Heart right ventricle (tissue), 16 donors: ENCODE measurements around the gene TNFAIP1. TPM values are rescaled to one million over a fixed set of nuclear protein-coding genes. Genes with fewer than 3 reads are reported as not detected.
A peak's percentile ranks its signal among the peaks of the same experiment; 100 is the strongest.

Source experiments
- ATAC-seq, 8 donors: fragments of 200-7000 bp; cut with Tn5 transposase; one replicate each; pipeline ENCODE4 v1.9.1; 2020; ENCODE audit warnings: mild to moderate bottlenecking in 8 of 8, moderate library complexity in 8 of 8, moderate number of reproducible peaks in 1 of 8
- DNase-seq, 2 donors: peaks; one replicate each; pipeline ENCODE4 v3.0.0-alpha.2; 2020
- H3K27ac ChIP-seq, 10 donors: fragments of 200-600 bp; sonication (generic) in 2 of 10; one replicate each; pipeline versions ENCODE4 v1.5.0 to v1.8.0; 2020 to 2022; ENCODE audit warnings: mild to moderate bottlenecking in 3 of 10
- H3K27me3 ChIP-seq, 7 donors: fragments of 200-600 bp; one replicate each; pipeline ENCODE4 v1.8.0; 2021 to 2022; ENCODE audit warnings: mild to moderate bottlenecking in 2 of 7
- H3K36me3 ChIP-seq, 9 donors: fragments of 200-600 bp; sonication (generic) in 1 of 9; one replicate each; pipeline versions ENCODE4 v1.5.0 to v1.8.0; 2020 to 2022; ENCODE audit warnings: mild to moderate bottlenecking in 2 of 9
- H3K4me1 ChIP-seq, 9 donors: fragments of 200-600 bp; sonication (generic) in 1 of 9; one replicate each; pipeline versions ENCODE4 v1.5.0 to v1.8.0; 2020 to 2022; ENCODE audit warnings: mild to moderate bottlenecking in 4 of 9
- H3K4me3 ChIP-seq, 10 donors: fragments of 200-600 bp; sonication (generic) in 2 of 10; one replicate each; pipeline versions ENCODE4 v1.5.0 to v1.8.0; 2020 to 2022; ENCODE audit warnings: mild to moderate bottlenecking in 7 of 10, moderate library complexity in 2 of 10
- H3K9me3 ChIP-seq, 11 donors: fragments of 200-600 bp in 10 of 11; sonication (generic) in 2 of 11; one replicate each; pipeline versions ENCODE4 v1.5.0 to v1.8.0; 2013 to 2022; ENCODE audit warnings: mild to moderate bottlenecking in 2 of 11, control low read depth in 1 of 11, moderate library complexity in 1 of 11
- WGBS, 2 donors: extraction: QIAGEN DNeasy Blood & Tissue Kit; methylation state at CpG; one replicate each; pipeline ENCODE4 v1.1.7; 2013; ENCODE audit warnings: inconsistent platforms in 1 of 2; 5-methylcytosine and 5-hydroxymethylcytosine counted together
- intact Hi-C, 10 donors: fragments of 100-400 bp; cut with DNase I; formaldehyde crosslinking; loops; one replicate each; pipeline versions ENCODE4 v1.11.1 to v1.14.2; 2022
- polyA plus RNA-seq, 2 donors: library from polyadenylated mRNA; stranded (reverse); fragments of 200-250 nt; gene quantifications; one replicate each; pipeline ENCODE4 v1.2.3, GENCODE V29; 2013
- total RNA-seq, 10 donors: library from RNA; stranded (reverse); fragmentation: NEBNext Ultra II Directional in 3 of 10; extraction: Animal tissue kit (Norgen Biotek cat#: 25700) in 3 of 10; gene quantifications; one replicate each; pipeline versions ENCODE4 v1.2.1 to v1.2.4, GENCODE V29; 2021 to 2023
- TF ChIP-seq, protein P1 (sequence below), 9 donors: fragments of 200-600 bp; sonication (generic) in 2 of 9; IDR thresholded peaks; one replicate each; pipeline versions ENCODE4 v1.5.0 to v1.8.0; 2021 to 2022; ENCODE audit warnings: antibody characterized with exemption in 9 of 9, mild to moderate bottlenecking in 5 of 9, moderate library complexity in 1 of 9
- donor health status: Arrhythmogenic right ventricular cardiomyopathy.
- donor health status: ischemic (EF 13 %, LVEDD 7.1; RV severe dilation, severe dysfunction).
- donor health status: healthy with polysubstance abuse.
- donor health status: DM: no; HTN: yes; CAD: no.
- donor health status: DM: no; HTN: no; CAD: no.
- donor health status: ischemic (EF 25% LVEDD 6.9; RV normal size, moderate dysfunction).
- donor health status: ischemic (EF 25% LVEDD 5.7; RV mildly dilated, moderate dysfunction).
- donor health status: healthy.
- donor health status: DM: yes; HTN: yes; CAD: no.
- donor health status: Ischemic cardiomyopathy.
- donor health status: ischemic (EF 35%, LVEDD 5.7; RV mildly dilated, moderate dysfunction).
- donor health status: nonischemic (EF 11% LVEDD 7.7; RV severe dilation, severe dysfunction).
- donor health status: DM: yes; HTN: yes; CAD: no.
- donor health status: PGD.
- donor health status: ischemic (EF 29% LVEDD 5.4; RV normal size, mild dysfunction).
- donor health status: nonischemic (EF 23%, LVEDD 6.1; RV moderate dilation, normal function).

TNFAIP1 gene
- total and polyA plus RNA-seq, 12 donors: 15.1 to 87.6 (median 43.2) TPM

DNA sequence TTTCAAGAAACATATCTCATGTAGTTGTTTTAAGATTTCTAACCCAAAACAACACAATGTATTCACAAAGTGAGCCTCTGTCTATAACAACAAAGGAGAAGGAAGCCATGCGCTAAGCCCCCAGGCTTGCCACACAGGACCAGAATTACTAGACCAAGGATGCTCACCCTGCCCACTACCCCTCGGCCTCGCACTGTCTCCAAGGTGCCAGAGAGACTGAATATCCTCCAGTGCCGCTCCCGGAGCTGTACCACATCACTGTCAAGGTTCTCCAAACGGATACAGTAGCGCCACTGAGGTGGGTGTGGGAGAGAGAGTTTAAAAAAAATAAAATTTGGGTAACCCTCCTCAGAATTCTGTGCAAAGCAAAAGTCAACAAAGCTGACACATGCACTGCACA, 14.7 kb downstream of the TNFAIP1 start:
- no peak for ATAC-seq
- peak overlapping the region in 1 of 10 donors; percentile 21 for H3K27ac ChIP-seq
- 91 to 94% methylated on average over 7 of the region's 7 CpGs for WGBS, 2 donors
- TF ChIP-seq, protein P1, sequence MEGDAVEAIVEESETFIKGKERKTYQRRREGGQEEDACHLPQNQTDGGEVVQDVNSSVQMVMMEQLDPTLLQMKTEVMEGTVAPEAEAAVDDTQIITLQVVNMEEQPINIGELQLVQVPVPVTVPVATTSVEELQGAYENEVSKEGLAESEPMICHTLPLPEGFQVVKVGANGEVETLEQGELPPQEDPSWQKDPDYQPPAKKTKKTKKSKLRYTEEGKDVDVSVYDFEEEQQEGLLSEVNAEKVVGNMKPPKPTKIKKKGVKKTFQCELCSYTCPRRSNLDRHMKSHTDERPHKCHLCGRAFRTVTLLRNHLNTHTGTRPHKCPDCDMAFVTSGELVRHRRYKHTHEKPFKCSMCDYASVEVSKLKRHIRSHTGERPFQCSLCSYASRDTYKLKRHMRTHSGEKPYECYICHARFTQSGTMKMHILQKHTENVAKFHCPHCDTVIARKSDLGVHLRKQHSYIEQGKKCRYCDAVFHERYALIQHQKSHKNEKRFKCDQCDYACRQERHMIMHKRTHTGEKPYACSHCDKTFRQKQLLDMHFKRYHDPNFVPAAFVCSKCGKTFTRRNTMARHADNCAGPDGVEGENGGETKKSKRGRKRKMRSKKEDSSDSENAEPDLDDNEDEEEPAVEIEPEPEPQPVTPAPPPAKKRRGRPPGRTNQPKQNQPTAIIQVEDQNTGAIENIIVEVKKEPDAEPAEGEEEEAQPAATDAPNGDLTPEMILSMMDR (IDR thresholded peaks at IDR 0.05): no peak
- intact Hi-C loops: no loop called here
- no peak for DNase-seq
- no peaks in the 10 kb centered on the region for H3K9me3 ChIP-seq
- peaks cover 13 to 48% (median 27%) of the 10 kb centered on the region in 9 donors for H3K4me1 ChIP-seq
- no peaks in the 10 kb centered on the region for H3K27me3 ChIP-seq
- peaks cover 0 to 100% (median 78%) of the 10 kb centered on the region in 9 donors for H3K36me3 ChIP-seq
- H3K4me3 ChIP-seq: no peak overlapping the region

DNA sequence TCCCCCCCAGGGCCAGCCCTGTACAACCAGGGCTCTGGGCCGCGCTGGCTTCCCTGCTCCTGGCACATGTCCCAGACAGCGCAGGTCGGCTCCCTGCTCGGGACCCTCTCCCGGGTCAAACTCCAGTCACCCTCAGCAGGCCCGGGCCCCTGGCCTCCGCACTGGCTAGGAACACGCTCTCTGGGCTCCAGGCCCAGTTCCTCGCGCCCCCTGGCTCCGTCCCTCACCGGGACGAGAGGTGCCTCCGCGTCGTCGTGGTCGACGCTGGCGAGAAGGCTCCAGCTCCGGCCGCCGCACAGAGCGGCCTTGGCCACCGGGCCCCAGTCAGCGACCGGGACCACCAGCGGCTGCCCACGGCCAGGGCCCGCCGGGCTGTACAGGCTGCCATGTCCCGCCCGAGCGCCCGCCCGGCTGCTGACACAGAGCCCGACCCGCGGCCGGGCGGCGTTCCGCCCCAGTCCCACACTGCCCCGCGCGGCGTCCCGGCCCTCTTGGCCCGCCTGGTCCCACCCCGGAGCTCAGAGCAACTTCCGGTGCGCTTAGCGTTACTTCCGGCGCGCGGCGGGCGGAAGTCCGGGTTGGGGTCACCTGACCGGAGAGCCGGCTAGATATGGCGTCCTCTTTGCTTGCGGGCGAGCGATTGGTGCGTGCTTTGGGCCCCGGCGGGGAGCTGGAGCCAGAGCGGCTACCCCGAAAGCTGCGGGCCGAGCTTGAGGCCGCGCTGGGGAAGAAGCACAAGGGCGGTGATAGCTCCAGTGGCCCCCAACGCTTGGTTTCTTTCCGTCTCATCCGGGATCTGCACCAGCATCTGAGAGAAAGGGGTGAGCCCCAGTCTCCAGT, 21.7 kb downstream of the TNFAIP1 start, which contains the start of gene POLDIP2:
Gene POLDIP2 (minus strand): TSS at position 467 of the 840 bp plus-strand sequence. CDS start 79 bp downstream, at position 388.
- Histone ChIP-seq H3K36me3 (peaks cover 0 to 70% (median 44%) of the 10 kb centered on the region in 9 donors), H3K4me1 (peaks cover 7 to 30% (median 27%) of the 10 kb centered on the region in 9 donors), H3K27me3 (no peaks in the 10 kb centered on the region), H3K4me3 (peak within 1 kb of the TSS; percentile 67 to 100 (median 95)), H3K9me3 (no peaks in the 10 kb centered on the region), H3K27ac (peak within 1 kb of the TSS; percentile 60 to 98 (median 95))
- DNase-seq (peak; percentile 95 to 96), ATAC-seq (peak; percentile 99 to 100 (median 100))
- intact Hi-C loops: loop anchor here in 4 of 10 donors (1.0 to 2.0 kb wide), 4 partner anchors 18 to 22 kb away; partner anchors contain the start of genes IFT20 (in 2 of the 4) and TNFAIP1 (in 2 of the 4)
- TF ChIP-seq, protein P1 (IDR thresholded peaks at IDR 0.05): peak in 4 of 9 donors; percentile 14 to 35 (median 31)
- WGBS, 2 donors: 0% methylated on average over 80 of the region's 80 CpGs

DNA sequence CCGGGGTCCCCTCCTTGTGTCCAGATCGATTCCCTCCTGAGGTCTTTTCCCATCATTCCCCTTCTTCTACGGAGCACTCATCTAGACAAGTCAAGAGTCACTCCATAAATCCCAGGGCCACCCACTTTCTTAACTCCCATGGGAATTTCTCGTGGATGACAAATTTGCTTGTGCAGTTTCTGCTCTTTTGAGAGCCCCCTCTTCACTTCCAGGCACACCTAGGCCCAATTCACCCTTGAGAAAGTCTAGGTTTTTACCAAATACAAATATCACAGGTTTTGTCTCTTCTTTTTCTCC, 22.3 kb downstream of the TNFAIP1 start:
- ATAC-seq (no peak), DNase-seq (no peak)
- H3K4me1 ChIP-seq: peaks cover 7 to 30% (median 27%) of the 10 kb centered on the region in 9 donors
- TF ChIP-seq, protein P1 (IDR thresholded peaks at IDR 0.05): no peak
- peaks cover 0 to 70% (median 39%) of the 10 kb centered on the region in 9 donors for H3K36me3 ChIP-seq
- peak overlapping the region in 9 of 10 donors; percentile 82 to 98 (median 95) for H3K27ac ChIP-seq
- WGBS, 2 donors: 3 to 5% methylated on average over 4 of the region's 4 CpGs
- intact Hi-C loops: loop anchor here in 4 of 10 donors (1.0 to 2.0 kb wide), 4 partner anchors 19 to 23 kb away; partner anchors contain the start of genes IFT20 (in 2 of the 4) and TNFAIP1 (in 2 of the 4)
- H3K9me3 ChIP-seq: no peaks in the 10 kb centered on the region
- H3K4me3 ChIP-seq: peak overlapping the region; percentile 67 to 100 (median 95)
- H3K27me3 ChIP-seq: no peaks in the 10 kb centered on the region

DNA sequence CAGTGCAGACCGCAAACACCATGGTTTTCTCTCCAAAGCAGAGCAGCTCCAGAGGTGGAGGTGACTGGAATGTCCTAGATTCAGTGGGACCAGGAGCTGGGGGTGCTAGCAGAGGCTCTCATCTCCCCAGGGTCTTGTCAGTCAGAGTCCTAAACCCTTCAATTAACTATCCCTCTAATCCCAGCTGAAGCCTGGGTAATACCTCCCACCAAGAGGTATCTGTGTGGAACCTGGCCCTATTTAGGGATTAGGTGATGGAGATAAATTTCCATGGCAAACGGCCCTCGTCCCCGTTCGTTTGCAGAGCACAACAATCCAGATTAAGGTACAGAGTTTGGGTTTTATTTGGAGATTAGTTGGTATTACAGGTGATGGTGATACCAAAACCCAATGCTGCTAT, 27.6 kb downstream of the TNFAIP1 start:
- intact Hi-C loops: no loop called here
- 89 to 93% methylated on average over 5 of the region's 5 CpGs for WGBS, 2 donors
- TF ChIP-seq, protein P1 (IDR thresholded peaks at IDR 0.05): no peak
- H3K27me3 ChIP-seq: no peaks in the 10 kb centered on the region
- peaks cover 0 to 8% (median 6%) of the 10 kb centered on the region in 9 donors for H3K4me1 ChIP-seq
- H3K4me3 ChIP-seq: no peak overlapping the region
- DNase-seq: no peak
- ATAC-seq: no peak
- no peaks in the 10 kb centered on the region for H3K9me3 ChIP-seq
- H3K27ac ChIP-seq: no peak overlapping the region
- peaks cover 0 to 66% (median 29%) of the 10 kb centered on the region in 9 donors for H3K36me3 ChIP-seq
